LoVo (cell line): ENCODE measurements around the gene TRMT44.
A peak's percentile ranks its signal among the peaks of the same experiment; 100 is the strongest.
"Not testable (repeated sequence)": the region's sequence is repeated elsewhere in the genome, so short reads cannot be mapped to it uniquely, and the experiment has no call there.

Experiments
- DNase-seq: peaks from one replicate; pipeline ENCODE4 v3.0.0-alpha.2; 2016; ENCODE audit warnings: low spot score

The TRMT44 gene

DNA sequence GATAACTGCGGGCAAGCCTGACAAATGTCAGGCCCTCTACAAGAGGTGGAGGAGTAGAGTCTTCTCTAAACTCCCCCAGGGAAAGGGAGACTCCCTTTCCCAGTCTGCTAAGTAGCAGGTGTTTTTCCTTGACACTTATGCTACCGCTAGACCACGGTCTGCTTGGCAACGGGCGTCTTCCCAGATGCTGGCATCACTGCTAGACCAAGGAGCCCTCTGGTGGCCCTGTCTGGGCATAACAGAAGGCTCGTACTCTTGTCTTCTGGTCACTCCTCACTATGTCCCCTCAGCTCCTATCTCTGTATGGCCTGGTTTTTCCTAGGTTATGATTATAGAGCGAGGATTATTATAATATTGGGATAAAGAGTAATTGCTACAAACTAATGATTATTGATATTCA lies 33.7 kb upstream of the TRMT44 start:
- not testable (repeated sequence) for DNase-seq

DNA sequence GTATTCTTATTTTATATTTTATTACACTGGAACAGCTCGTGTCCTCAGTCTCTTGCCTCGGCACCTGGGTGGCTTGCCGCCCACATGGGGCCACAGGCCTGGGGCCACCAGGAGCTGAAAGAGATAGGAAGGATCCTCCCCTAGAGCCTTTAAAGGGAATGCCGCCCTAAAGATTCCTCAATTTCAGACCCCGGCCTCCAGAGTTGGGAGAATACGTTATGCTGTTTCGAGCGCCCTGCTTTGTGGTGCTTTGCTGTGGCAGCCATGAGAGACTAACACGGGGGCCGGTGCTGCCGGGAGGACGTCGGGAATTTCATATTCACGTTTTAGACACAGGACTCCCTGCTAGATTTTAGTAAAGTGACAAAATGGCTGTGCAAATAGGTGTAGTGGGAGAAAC lies 33.3 kb upstream of the TRMT44 start:
- no peak for DNase-seq

DNA sequence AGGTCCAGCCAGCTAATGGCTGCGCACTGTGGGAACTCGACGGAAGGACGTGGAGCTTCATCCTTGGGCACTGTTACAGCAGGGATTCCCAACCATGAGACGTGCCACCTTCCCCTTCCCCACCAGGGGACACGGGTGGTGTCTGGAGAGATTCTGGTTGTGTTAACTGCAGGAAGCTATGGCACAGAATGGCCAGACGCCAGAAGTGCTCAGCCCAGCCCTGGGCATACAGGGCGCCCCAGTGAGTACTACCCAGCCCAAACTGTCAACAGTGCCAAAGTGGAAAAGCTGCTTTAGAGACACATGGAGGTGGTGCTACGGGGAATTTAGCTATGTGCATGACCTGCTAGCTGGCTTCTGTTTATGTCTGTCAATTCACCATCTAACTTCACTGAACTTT lies 32.8 kb upstream of the TRMT44 start:
- DNase-seq = no peak

DNA sequence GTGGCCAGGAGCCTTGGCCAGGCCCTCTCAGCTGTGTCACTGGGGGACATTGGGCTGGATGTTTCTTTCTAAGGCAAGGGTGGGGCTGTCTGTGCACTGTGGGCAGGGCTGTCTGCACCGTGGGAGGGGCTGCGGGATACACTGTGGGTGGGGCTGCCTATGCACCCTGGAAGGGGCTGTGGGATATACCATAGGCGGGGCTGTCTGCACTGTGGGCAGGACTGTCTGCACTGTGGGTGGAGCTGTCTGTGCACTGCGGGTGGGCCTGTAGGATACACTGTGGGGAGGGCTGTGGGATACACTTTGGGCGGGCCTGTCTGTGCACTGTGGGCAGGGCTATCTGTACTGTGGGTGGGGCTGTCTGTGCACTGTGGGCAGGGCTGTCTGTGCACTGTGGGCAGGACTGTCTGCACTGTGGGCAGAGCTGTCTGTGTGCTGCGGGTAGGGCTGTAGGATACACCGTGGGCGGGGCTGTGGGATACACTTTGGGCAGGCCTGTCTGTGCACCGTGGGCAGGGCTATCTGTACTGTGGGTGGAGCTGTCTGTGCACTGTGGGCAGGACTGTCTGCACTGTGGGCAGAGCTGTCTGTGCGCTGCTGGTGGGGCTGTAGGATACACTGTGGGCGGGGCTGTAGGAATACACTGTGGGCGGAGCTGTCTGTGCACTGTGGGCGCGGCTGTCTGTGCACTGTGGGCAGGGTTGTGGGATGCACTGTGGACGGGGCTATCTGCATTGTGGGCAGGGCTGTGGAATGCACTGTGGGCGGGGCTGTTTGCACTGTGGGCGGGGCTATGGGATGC lies 31.1 kb upstream of the TRMT44 start:
- no peak for DNase-seq

DNA sequence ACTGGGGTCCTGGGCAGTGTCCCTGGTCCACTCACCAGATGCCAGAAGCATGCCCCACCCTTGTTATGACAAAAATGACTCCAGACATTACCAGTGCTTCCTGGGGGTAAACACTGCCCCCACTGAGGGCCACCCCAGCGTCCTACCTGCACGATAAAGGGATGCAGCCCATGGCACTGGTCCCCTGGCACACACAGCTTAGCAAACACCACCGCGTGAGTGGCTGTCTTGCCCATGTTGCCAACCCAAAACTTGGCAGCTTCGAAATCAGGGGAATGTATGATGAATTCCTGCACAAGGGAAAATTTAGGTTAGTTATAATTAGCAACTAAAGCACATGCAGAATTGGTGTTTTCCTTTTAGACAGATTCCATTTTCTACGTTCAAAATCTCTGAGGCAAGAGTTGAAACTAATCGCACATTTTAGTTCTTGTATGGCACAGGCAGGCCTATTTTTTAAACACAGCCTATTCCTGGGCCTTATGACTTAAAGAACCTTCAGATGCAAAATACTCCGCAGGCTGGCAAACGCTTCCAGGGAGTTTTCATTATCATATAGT lies 30.4 kb upstream of the TRMT44 start:
- DNase-seq = no peak

DNA sequence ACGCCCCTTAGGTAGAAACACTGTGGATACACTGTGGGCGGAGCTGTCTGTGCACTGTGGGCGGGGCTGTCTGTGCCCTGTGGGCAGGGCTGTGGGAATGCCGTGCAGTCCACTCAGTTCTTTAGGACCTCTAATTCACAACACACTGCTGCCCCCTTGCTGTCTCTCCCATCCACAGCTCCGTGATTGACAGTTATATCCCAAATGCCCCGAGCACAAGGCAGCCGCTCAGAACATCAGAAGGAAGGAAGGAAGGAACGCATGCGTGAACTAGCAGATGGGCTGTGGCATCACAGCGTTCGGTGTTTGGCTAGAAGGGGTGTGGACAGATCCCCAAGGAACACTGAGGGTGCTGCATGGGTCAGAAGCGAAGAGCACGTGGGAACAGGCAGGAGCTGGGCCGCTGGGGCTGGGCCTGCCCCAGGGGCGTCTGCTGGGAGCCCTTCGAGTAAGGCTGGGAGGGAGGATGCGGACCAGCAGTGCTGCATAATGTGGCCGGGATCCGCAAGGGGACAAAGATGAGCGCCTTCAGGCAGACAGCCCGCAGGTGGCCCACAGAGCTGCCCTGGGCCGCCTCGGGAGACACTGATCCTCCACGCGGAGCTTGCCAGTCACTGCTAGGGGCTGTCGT lies 29.8 kb upstream of the TRMT44 start:
- peak; percentile 16 for DNase-seq

DNA sequence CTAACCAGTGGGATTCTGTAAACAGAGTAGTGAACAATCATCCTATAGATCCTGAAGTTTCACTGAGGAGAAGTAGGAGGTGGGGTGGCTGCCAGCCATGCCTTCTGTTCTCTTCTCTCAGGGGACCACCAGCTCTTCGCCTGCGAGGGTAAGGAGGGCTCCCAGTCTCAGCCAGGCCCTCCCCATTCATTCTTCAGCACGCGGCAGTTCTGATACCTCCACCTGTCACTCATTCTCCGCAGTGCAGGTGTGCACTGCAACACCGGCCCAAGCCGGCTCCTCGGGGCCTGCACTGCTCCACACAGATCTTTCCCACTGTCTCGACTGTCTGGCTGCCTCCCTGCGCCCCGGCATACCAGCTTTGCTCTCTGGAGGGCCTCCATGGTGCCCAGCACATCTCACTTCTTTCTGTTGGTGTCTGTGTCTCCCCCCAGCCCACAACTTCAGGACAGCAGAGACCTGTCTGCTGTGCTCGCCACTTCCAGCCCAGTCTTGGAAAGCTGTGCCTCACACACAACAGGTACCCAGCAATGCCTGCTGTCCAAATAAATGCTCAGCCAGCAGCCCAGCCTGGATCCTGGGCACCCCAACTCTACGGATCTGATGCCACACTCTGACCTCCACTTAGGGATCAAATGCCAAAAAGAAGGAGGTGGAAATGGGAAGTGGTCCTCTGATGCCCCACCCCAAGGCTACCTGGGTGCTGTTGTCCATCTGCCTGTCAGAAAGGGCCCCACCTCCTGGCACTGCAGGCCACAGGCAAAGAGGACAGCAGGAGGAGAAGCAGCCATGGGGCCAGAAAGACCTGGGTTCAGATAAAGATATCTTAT lies 29.0 kb upstream of the TRMT44 start:
- no peak for DNase-seq

DNA sequence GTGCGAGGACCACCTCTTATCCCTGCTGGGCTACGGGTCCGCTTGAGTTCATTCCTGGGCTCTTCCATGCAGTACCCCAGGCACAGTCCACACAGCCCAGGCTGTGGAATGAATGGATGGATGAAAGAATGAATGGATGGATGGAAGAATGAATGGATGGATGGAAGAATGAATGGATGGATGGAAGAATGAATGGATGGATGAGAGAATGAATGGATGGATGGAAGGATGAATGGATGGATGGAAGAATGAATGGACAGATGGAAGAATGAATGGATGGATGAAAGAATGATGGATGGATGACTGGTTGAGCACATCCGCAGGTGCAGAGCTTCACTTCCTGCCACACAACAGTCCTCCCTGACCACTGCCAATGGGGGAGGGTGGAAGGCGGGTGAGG lies 28.3 kb upstream of the TRMT44 start:
- no peak for DNase-seq

DNA sequence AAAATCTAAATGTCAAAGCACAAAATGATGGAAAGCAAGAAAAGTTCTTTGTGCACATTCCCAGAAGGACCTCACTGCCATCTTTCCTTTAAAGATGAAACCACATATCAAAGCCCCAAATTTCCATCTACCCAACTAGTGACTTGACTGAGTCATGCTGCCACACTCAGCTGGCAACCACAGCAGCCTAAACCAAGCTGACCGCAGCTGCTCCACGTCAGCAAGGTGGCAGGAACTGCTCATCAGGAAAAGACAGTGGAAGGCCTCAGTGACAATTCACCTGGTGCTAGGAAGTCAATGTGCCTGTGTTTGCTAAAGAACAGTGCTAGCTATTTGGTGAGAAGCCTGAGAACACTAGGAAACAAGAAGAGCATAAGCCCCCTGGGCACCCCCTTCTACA lies 26.2 kb upstream of the TRMT44 start:
- no peak for DNase-seq

DNA sequence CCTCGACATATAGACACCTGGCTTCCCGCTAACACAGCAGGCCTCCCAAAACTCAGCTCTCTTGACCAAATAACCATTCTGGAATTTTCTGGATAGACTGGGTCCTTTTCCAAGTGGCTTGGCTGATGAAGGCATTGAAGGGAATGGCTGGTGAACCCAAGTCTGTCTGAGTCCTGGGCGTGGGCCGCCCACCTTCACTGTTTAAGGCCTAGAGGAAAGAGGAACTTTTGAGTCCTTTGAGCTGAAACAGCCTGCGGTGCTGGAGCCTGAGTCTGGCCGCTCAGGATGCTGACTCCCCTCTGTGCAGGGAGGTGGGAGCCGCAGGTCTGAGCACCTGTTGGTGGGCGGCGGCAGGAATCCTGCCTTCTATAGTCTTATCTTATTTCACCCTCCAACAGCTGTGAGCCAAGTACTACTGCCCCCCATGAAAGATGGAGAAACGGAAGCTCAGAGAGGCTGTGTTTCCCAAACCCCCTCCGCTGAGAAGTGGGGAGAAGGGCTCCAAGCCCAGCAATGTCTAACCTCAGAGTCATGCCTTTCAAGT lies 23.4 kb upstream of the TRMT44 start:
- no peak for DNase-seq

DNA sequence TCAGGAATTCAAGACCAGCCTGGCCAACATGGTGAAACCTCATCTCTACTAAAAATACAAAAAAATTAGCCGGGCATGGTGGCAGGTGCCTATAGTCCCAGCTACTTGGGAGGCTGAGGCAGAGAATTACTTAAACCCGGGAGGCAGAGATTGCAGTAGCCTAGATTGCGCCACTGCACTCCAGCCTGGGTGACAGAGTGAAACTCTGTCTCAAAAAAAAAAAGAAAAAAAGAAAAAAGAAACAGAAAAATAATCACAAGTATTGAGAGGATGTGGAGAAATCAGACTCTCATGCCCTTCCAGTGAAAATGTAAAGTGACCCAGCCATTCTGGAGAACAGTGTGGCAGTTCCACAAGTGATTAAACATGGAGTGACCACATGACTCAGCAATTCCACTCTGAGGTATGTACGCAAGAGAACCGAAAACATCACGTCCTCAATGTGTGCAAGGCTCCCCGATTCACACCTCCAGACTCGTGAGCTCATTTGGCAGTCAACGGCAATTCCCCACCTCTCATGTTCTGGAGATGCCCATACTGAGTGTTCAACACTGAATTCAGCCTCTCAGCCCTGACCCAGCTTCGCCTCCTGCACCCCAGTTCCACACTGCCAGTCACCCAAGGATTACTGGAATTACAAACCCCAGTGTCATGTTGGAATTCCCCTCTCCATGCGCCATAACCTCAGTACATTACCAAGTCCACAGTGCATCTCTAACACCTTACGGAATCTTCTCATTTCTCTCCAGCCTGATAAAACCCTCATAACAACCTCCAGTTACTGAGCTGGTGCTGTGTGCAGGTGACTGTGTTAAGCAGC lies 21.1 kb upstream of the TRMT44 start:
- DNase-seq = no peak

DNA sequence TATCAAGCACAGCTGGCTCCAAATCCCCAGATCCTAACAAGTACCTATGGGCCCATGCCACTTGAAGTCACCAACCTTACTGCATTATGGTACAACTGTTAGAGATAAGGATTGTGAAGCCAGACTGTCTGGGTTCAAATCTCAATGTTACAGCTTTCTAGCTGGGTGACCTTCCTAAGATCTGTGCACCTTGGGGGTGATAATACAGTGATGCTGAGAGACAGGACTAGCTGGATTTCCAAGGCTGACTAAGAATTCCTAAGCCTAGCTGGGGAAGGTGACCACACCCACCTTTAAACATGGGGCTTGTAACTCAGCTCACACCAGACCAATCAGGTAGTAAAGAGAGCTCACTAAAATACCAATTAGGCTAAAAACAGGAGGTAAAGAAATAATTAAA lies 20.4 kb upstream of the TRMT44 start:
- DNase-seq = not testable (repeated sequence)

DNA sequence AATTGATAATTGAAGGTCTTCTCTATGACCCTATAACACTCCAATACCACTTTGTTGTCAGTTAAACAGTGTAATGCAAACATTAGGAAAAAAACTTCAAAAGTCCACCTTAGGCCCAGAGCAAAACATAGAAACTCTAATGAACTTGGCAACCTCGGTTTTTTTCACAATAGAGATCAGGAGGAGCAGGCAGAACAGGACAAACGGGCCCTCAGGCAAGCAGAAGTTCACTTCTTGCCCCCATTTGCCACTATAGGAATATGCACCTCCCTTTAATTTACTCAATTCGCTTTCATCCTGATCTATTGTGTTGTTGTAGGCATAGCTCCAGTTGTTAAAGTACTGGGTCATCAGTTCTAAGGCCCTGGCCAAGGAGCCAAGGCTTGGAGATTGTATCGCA lies 18.2 kb upstream of the TRMT44 start:
- no peak for DNase-seq

DNA sequence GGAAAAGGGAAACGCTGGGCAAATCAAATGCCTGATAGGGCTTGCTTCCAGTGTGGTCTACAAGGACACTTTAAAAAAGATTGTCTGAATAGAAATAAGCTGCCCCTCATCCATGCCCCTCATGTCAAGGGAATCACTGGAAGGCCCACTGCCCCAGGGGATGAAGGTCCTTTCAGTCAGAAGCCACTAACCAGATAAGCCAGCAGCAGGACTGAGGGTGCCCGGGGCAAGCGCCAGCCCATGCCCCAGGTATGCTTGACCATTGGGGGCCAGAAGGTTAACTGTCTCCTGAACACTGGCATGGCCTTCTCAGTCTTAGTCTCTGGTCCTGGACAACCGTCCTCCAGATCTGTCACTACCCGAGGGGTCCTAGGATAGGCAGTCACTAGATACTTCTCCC lies 17.8 kb upstream of the TRMT44 start:
- no peak for DNase-seq

DNA sequence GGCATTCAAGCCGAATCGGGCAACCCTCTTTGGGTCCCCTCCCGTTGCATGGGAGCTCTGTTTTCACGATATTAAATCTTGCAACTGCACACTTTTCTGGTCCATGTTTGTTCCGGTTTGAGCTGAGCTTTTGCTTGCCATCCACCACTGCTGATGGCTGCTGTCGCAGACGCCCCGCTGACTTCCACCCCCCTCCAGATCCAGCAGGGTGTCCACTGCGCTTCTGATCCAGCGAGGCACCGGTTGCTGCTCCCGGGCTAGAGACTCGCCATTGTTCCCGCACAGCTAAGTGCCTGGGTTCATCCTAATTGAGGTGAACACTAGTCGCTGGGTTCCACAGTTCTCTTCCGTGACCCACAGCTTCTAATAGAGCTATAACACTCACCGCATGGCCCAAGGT lies 13.3 kb upstream of the TRMT44 start:
- DNase-seq = no peak

DNA sequence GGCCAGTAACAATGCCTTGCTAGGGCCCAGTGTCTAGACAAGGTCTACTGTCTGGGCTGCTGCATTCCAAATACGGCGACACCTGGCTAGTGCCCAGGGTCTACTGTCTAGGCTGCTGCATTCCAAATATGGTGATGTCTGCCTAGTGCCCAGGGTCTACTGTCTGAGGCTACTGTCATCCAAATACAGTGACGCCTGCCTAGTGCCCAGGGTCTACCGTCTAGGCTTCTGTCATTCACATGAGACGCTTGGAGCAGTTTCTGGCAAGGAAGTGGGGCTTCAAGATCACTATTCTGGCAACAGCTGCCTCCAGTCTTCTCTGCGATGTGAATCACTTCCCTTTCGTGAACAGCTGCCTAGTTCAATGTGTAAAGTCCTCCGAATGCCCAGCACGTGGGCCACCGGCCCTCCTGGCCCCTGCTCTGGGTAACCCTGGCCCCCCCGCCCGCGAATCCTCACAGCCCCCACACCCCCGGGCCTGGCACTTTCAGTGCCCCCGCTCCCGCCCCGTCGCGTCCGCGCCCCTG lies 12.8 kb upstream of the TRMT44 start:
- no peak for DNase-seq

DNA sequence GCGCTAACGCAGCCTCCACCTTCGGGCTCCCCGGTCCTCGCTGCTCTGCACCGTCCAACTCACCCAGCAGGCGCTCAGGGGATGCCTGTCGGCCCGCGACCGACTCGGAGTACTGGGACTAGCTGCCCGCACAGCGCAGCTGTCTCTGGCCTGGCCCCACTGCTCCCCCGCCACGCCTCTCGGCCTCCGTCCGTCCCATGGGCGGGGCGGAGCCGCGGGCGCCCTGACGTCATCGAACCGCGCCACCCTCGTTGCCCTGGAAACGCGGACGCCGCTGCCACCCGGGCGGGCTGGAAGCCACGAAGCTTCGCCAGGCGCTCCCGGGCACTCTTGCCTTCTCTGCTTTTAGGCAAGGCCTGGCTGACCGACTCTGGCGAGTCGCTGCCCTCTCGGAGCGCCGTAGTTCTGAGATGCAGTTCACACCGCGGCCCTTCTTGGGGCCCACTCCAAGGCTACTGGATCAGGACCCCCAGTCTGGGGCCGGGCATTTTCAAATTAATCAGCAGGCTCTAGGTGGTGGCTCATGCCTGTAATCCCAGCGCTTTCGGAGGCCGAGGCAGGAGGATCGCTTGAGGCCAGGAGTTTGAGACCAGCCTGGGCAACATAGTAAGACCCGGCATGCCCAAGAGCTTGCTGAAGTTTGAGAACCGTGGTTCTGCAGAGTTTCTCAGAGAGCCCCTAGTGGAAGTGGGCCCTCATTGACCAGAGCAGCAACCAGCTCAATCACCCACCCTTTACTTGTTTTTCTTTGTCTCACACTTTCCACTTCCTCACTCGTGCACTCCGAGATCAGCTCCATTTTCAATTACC lies 12.1 kb upstream of the TRMT44 start:
- DNase-seq = peak; percentile 89

DNA sequence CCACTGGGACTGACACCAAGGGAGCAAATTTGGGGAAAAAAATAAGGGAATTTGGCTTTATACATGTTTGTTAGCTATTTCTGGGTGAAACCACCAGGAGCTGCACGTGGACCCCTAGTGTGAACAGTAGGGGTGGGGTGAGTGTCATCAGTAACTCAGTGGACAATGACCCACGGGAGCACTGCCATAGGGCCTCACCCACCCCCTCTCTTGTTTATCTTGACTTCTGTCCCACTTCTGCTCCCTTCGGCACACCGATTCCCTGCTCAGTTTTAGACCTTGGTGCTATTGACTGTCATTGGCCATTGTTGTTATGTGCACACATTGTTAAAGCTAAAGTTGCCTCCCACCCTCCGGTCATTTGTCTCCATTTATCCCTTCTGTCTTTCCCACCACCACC lies 9.0 kb upstream of the TRMT44 start:
- no peak for DNase-seq

DNA sequence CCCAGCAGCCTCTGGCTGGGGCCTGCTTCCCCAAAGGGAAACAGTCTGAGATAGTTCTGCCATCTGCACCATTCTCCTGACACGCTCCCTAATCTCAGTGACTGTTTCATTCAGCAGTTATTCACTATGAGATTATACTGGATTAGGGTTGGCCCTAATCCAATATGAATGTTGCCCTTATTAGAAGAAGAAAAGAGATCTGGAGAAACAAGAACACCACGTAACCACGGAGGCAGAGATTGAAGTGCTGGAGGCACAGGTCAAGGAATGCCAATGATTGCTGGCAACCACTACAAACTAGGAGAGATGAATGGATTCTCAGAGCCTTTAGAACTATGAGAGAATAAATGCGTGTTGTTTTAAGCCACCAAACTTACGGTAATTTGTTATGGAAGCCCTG lies 7.4 kb upstream of the TRMT44 start:
- DNase-seq = no peak
